ENCODE measurements around the gene PLAU.
A peak's percentile ranks its signal among the peaks of the same experiment; 100 is the strongest.
"Not testable (repeated sequence)": the region's sequence is repeated elsewhere in the genome, so short reads cannot be mapped to it uniquely, and the experiment has no call there.

The PLAU gene

DNA sequence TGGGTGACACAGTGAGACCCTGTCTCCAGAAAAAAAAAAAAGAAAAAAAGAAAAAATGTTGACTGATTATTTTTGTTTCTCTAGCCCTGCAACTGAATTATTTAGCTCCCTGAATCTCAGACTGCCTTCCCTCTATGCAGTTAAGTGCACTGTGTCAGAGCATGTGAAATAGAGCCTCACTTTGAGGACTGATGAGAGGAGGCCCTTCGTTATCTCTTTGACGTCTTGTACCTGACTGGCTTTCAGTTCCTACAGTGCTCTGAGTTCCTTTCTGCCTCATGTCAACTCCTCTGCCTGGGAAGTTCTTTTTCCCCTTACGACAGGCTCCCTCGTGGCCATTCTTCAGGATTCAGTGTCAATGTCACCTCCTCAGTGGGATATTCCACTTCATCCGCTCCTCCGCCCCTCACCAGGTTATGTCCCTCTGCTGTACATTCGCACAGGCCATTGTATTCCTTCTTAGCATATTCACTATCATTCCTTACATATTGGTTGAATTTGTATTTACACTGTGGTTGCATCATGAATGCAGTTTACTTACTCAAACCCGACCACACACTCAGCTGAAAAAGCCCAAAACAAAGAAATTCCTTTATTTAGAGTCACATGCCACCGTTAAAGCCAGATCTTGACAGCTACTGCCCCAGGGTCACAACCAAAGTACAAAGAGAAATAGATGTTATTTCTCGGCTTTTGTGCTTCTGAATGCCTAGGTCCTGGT lies 18.5 kb upstream of the PLAU start:
- TF ChIP-seq, protein P1, sequence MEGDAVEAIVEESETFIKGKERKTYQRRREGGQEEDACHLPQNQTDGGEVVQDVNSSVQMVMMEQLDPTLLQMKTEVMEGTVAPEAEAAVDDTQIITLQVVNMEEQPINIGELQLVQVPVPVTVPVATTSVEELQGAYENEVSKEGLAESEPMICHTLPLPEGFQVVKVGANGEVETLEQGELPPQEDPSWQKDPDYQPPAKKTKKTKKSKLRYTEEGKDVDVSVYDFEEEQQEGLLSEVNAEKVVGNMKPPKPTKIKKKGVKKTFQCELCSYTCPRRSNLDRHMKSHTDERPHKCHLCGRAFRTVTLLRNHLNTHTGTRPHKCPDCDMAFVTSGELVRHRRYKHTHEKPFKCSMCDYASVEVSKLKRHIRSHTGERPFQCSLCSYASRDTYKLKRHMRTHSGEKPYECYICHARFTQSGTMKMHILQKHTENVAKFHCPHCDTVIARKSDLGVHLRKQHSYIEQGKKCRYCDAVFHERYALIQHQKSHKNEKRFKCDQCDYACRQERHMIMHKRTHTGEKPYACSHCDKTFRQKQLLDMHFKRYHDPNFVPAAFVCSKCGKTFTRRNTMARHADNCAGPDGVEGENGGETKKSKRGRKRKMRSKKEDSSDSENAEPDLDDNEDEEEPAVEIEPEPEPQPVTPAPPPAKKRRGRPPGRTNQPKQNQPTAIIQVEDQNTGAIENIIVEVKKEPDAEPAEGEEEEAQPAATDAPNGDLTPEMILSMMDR (IDR thresholded peaks at IDR 0.05), result no peak
- no peak overlapping the region for H3K4me3 Mint-ChIP-seq
- H3K27ac Mint-ChIP-seq, result peak overlapping the region; percentile 3
- H3K9me3 Mint-ChIP-seq, result no peaks in the 10 kb centered on the region
- no peaks in the 10 kb centered on the region for H3K36me3 Mint-ChIP-seq (ENCODE audit: low read depth)
- peaks cover 11% of the 10 kb centered on the region for H3K4me1 Mint-ChIP-seq
- H3K27me3 Mint-ChIP-seq (ENCODE audit: low read depth, poor library complexity), result peaks cover 4% of the 10 kb centered on the region
- DNase-seq, result no peak

DNA sequence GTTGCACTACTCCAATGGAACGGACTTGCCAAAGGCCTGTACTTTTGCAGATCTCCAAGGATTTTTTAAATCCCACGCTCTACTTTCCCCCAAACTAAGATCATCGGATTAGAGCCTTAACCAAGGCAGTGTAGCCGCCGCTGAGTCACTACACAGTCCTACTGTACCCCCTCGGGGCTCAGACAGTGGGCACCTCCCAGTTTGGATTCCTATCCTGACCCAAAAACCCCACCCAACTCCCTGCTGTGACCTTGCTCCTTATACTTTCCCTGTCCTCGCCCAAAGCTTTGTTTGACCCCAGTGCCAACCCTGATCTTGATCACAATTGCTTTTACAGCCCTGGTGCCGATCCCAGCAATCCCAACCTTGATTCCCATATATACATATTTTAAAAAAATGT lies 17.5 kb upstream of the PLAU start:
- no peak overlapping the region for H3K27ac Mint-ChIP-seq
- H3K4me1 Mint-ChIP-seq, result peaks cover 9% of the 10 kb centered on the region
- no peaks in the 10 kb centered on the region for H3K9me3 Mint-ChIP-seq
- TF ChIP-seq, protein P1 (IDR thresholded peaks at IDR 0.05), result no peak
- H3K27me3 Mint-ChIP-seq (ENCODE audit: low read depth, poor library complexity), result peaks cover 4% of the 10 kb centered on the region
- no peak for DNase-seq
- no peak overlapping the region for H3K4me3 Mint-ChIP-seq
- H3K36me3 Mint-ChIP-seq (ENCODE audit: low read depth), result no peaks in the 10 kb centered on the region

DNA sequence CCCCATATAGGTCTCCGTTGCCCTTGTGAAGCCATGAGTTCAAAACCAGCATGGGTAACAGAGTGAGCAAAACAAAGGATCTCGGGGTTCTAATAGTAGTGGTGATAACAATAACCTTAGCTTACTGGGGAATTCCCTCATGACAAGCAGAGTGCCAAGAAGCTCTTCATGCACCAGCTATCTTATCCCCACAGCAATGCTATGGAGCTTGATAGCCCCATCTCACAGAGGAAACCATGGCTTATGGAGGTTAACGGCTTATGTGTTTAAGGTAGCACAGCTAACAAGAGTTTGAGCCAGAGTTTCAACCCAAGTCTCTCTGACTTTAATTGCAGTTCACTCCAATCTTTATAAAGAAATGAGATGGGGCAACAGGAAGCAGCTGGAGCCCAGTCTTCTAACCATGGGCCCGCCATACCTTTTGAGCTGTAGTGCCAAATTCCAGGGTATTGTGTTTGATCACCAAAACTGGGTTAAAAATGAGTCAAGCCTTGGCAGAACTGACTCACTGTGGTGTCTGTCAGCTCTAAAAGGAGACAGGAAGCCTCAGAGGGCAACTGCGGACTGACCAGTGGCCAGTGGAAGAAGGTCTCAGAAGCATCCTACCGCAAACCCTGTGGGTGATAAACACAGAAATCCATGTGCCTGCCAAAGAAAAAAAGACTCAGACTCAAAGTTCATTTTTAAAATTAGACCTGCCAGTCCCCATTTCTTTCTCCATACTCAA lies 16.5 kb upstream of the PLAU start:
- TF ChIP-seq, protein P1 (IDR thresholded peaks at IDR 0.05), result no peak
- no peak for DNase-seq
- Mint-ChIP-seq H3K9me3 (no peaks in the 10 kb centered on the region), H3K27ac (no peak overlapping the region), H3K4me3 (no peak overlapping the region), H3K4me1 (peaks cover 6% of the 10 kb centered on the region), H3K27me3 (ENCODE audit: low read depth, poor library complexity) (peaks cover 4% of the 10 kb centered on the region), H3K36me3 (ENCODE audit: low read depth) (no peaks in the 10 kb centered on the region)

DNA sequence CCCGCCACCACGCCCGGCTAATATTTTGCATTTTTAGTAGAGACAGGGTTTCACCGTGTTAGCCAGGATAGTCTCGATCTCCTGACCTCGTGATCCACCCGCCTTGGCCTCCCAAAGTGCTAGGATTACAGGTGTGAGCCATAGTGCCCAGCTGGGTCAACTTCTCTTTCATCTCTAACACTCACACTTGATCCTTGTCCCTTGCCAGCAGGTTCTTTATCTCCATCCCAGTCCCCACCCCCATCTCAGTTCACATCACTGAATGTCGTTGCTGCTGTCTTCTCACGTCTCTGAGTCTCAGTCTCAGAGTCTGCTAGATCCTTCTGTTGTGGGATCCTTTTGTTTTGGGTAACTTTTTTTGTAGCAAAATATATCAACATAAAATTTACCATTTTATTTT lies 15.6 kb upstream of the PLAU start:
- H3K36me3 Mint-ChIP-seq (ENCODE audit: low read depth); H3K4me1 Mint-ChIP-seq; H3K9me3 Mint-ChIP-seq; H3K27ac Mint-ChIP-seq; H3K4me3 Mint-ChIP-seq; DNase-seq; H3K27me3 Mint-ChIP-seq (ENCODE audit: low read depth, poor library complexity): not testable (repeated sequence)

DNA sequence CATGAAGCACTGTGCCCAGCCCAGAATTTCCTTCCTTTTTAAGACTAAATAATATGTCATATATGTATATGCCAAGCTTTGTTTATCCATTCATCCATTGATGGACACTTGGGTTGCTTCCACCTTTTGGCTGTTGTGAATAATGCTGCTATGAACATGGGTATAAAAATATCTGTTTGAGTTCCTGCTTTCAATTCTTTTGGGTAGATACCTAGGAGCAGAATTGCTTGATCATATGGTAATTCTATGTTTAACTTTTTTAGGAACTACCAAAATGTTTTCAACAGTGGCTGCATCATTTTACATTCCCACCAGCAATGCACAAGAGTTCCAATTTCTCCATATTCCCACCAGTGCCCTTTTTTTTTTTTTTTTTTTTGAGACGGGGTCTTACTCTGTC lies 13.2 kb upstream of the PLAU start:
- Mint-ChIP-seq H3K4me3 (no peak overlapping the region), H3K27ac (no peak overlapping the region), H3K4me1 (peaks cover 1% of the 10 kb centered on the region), H3K36me3 (ENCODE audit: low read depth) (no peaks in the 10 kb centered on the region), H3K27me3 (ENCODE audit: low read depth, poor library complexity) (peaks cover 12% of the 10 kb centered on the region), H3K9me3 (no peaks in the 10 kb centered on the region)
- no peak for DNase-seq
- TF ChIP-seq, protein P1 (IDR thresholded peaks at IDR 0.05), result no peak

DNA sequence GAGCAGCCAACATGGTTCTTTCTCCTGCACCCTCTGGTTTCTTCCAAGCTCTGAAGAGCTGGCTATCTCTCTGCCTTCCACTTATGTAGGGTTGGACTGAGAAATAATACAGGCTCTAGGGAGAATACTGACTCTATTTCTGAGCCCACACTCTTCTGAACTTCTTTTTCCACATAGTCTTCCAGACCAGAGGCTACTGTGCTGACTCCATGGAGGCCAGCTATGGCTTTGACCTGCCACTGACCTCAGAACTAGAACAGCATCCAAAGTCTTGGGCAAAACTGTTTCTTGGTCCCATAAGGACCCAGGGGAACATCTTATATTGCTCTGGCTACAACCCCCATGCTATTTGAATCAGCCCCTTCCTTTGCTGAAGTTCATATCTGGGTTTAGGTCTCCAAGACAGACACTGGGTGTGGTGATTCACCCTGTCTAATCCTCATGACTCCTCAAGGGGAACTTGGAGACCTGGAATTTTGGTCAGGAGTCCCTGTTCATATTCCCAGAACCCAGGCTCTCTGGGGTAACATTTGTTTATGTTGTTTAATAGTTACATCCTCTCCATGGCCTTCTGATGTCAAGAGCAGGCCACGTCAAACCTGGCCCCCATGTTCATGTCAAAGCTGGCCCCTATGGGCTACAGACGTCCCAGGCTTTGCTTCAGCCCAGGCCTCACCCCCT lies 12.1 kb upstream of the PLAU start:
- TF ChIP-seq, protein P1 (IDR thresholded peaks at IDR 0.05), result no peak
- DNase-seq, result no peak
- Mint-ChIP-seq H3K4me1 (no peaks in the 10 kb centered on the region), H3K9me3 (no peaks in the 10 kb centered on the region), H3K4me3 (no peak overlapping the region), H3K27ac (peak overlapping the region; percentile 52), H3K27me3 (ENCODE audit: low read depth, poor library complexity) (peaks cover 8% of the 10 kb centered on the region), H3K36me3 (ENCODE audit: low read depth) (no peaks in the 10 kb centered on the region)
